Lung (tissue), 12 donors: ENCODE results near the gene MCM10. TPM values are rescaled to one million over a fixed set of nuclear protein-coding genes. Genes with fewer than 3 reads are reported as not detected.

Source experiments
- ATAC-seq: fragments of 200-7000 bp; cut with Tn5 transposase; one replicate; pipeline ENCODE4 v1.9.1; 2020; ENCODE audit warnings: moderate number of reproducible peaks; ENCODE audit not compliant: insufficient read depth, low FRiP score
- DNase-seq, 3 donors: peaks; one replicate each; pipeline ENCODE4 v3.0.0-alpha.2; 2013 to 2017
- H3K27ac ChIP-seq, 2 donors: one replicate each; pipeline ENCODE4 v1.5.1; 2013; ENCODE audit warnings: mild to moderate bottlenecking in 2 of 2, moderate library complexity in 2 of 2, control low read depth in 1 of 2, inconsistent platforms in 1 of 2, low read depth in 1 of 2, low read length in 1 of 2
- H3K27me3 ChIP-seq, 3 donors: one replicate each; pipeline ENCODE4 v1.5.1; 2013; ENCODE audit warnings: low read length in 2 of 3; ENCODE audit not compliant: control insufficient read depth in 3 of 3, insufficient read depth in 3 of 3
- H3K36me3 ChIP-seq, 4 donors: one replicate each; pipeline ENCODE4 v1.5.1; 2013; ENCODE audit warnings: low read length in 4 of 4, mild to moderate bottlenecking in 1 of 4, moderate library complexity in 1 of 4; ENCODE audit not compliant: control insufficient read depth in 4 of 4, insufficient read depth in 4 of 4
- H3K4me1 ChIP-seq, 5 donors: one replicate each; pipeline ENCODE4 v1.5.1; 2013; ENCODE audit warnings: low read length in 5 of 5, mild to moderate bottlenecking in 2 of 5, moderate library complexity in 1 of 5; ENCODE audit not compliant: control insufficient read depth in 5 of 5, insufficient read depth in 5 of 5
- H3K4me3 ChIP-seq: one replicate; pipeline ENCODE4 v1.5.1; 2013; ENCODE audit warnings: mild to moderate bottlenecking, control low read depth, moderate library complexity
- H3K9ac ChIP-seq, 2 donors: one replicate each; pipeline ENCODE4 v1.5.1; 2013; ENCODE audit warnings: low read length in 2 of 2, control low read depth in 1 of 2; ENCODE audit not compliant: insufficient read depth in 1 of 2
- H3K9me3 ChIP-seq, 4 donors: one replicate each; pipeline ENCODE4 v1.5.1; 2013; ENCODE audit warnings: low read length in 3 of 4, mild to moderate bottlenecking in 1 of 4, moderate library complexity in 1 of 4; ENCODE audit not compliant: control insufficient read depth in 4 of 4, insufficient read depth in 3 of 4
- CTCF ChIP-seq: IDR thresholded peaks from 2 replicates; pipeline ENCODE4 v1.5.1; 2012; ENCODE audit warnings: mild to moderate bottlenecking; ENCODE audit errors: control extremely low read depth, extremely low read depth
- WGBS, 2 donors: extraction: QIAGEN DNeasy Blood & Tissue Kit; methylation state at CpG; one replicate each; pipeline ENCODE4 v1.1.7; 2013; 5-methylcytosine and 5-hydroxymethylcytosine counted together
- polyA plus RNA-seq, 2 donors: library from polyadenylated mRNA; stranded (reverse); fragments of 200-250 nt; gene quantifications; one replicate each; pipeline ENCODE4 v1.2.1, GENCODE V29; 2013
- total RNA-seq, 2 donors: library from RNA; depleted of rRNA in 1 of 2; stranded (reverse); fragments of >200 nt in 1 of 2; gene quantifications; one replicate each; pipeline ENCODE4 v1.2.1, GENCODE V29; 2014 to 2021
- donor health status: control.
- donor health status: control.
- donor health status: Bipolar disorder and iron deficiency.
- donor health status: healthy.
- donor health status: DM: yes; HTN: yes; CAD: no.

MCM10 gene
- total and polyA plus RNA-seq, 4 donors: 0.54 to 1.8 (median 1.0) TPM

DNA sequence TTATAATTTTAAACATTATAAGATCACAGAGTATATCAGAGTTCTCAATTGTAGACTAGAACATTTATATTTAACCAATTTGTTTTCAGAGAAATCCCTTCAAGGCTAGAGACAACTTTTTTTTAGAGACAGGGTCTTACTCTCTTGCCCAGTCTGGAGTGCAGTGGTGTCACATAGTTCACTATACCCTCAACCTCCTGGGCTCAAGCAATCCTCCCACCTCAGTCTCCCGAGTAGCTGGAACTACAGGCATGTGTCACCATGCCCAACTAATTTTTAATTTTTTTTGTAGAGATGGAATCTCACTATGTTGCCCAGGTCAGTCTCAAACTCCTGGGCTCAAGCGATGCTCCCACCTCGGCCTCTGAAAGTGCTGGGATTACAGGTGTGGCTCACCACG lies 57.5 kb downstream of the MCM10 start:
- TF ChIP-seq CTCF: no peak
- peaks cover 0 to 5% (median 0%) of the 10 kb centered on the region in 4 donors for H3K9me3 ChIP-seq
- H3K4me3 ChIP-seq: no peak overlapping the region
- no peaks in the 10 kb centered on the region for H3K27me3 ChIP-seq
- 95 to 98% methylated on average over 4 of the region's 4 CpGs for WGBS, 2 donors
- ATAC-seq (no peak), DNase-seq (no peak)
- H3K4me1 ChIP-seq: no peaks in the 10 kb centered on the region
- H3K27ac ChIP-seq: no peak overlapping the region
- H3K9ac ChIP-seq: no peak overlapping the region
- H3K36me3 ChIP-seq: no peaks in the 10 kb centered on the region

DNA sequence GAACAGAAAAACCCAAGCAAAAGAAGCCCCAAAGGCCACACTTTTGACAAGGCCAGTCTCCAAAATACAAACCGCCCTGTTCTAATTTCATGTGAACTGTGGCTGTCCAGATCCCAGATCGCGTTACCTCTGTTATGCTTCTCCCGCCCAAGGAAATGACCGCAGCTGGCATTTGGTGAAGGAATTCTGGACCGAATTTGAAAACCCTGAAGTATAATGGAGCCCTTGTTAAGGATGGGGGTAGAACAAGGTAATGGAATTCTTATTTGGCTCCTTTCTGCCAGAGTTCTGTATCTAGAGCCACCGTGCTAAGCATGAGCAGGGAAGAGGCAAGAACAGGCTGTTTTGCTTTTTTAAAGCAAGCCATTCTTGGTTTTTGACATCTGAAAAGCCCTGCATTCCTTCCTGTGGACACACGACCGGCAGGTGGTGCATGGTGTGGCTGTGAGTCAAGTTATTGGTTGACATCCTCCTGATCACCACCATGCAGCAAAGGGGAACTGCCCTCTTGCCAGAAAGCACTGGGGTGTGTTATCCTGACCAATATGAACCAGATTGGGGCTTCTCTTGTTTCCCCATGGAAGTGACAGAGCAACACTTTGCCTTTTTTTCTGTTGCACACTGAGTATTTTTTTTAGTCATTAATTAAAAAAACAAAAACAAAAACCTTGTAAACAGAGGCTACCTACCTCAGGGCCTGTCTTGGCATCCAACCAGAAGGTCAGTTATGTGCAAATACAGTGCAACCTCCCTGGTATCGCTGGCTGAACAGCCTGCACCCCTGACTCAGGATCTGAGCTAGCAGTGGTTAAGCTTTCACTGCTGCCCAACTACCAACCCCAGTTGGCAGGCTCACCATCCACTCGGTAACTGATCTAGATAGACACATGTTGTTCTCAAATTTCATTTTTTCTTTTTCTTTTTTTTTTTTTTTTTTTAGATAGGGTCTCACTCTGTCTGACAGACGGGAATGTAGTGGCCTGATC lies 58.6 kb downstream of the MCM10 start:
- ATAC-seq (no peak), DNase-seq (no peak)
- Histone ChIP-seq H3K9ac (no peak overlapping the region), H3K27me3 (no peaks in the 10 kb centered on the region), H3K4me3 (no peak overlapping the region), H3K4me1 (no peaks in the 10 kb centered on the region), H3K27ac (no peak overlapping the region), H3K9me3 (peaks cover 0 to 5% (median 0%) of the 10 kb centered on the region in 4 donors), H3K36me3 (no peaks in the 10 kb centered on the region)
- 69 to 70% methylated on average over 12 of the region's 12 CpGs for WGBS, 2 donors
- no peak for TF ChIP-seq CTCF

DNA sequence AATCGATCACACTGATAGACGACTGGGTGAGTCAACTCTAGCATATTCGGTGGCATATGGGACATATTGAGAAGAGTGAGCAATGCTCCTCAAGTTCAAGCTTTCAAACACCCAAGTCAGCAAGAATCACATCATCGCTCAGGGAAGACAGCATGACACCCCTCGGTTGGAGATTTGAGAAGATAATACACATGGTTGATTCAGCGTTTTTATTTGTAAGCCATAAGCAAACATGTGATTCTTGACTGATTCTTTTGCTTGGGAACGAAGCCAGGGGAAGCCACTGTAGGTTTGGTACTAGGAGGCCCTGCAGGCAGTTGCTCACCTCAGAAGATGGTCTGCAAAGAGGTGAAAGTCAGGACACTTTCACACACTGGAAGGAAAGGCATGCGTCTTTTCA lies 60.2 kb downstream of the MCM10 start:
- no peak for ATAC-seq
- 91% methylated on average over 8 of the region's 8 CpGs for WGBS, 2 donors
- no peak overlapping the region for H3K27ac ChIP-seq
- DNase-seq: no peak
- TF ChIP-seq CTCF: no peak
- H3K27me3 ChIP-seq: no peaks in the 10 kb centered on the region
- no peaks in the 10 kb centered on the region for H3K4me1 ChIP-seq
- peaks cover 0 to 5% (median 0%) of the 10 kb centered on the region in 4 donors for H3K9me3 ChIP-seq
- H3K4me3 ChIP-seq: no peak overlapping the region
- H3K9ac ChIP-seq: no peak overlapping the region
- H3K36me3 ChIP-seq: no peaks in the 10 kb centered on the region
